SK-N-SH treated with all-trans-retinoic acid at 6 μM for 48 hours (cell line): ENCODE data around the gene MAP3K1.

Experiments
- ATAC-seq: fragments of 200-7000 bp; cut with Tn5 transposase; 3 replicates; pipeline ENCODE4 v1.9.1; 2020; ENCODE audit warnings: mild to moderate bottlenecking, moderate library complexity
- ARNTL ChIP-seq: fragments of 450-650 bp; formaldehyde crosslinking; IDR thresholded peaks from 2 replicates; pipeline ENCODE4 v1.5.0; 2020; ENCODE audit warnings: low read depth, mild to moderate bottlenecking, moderate library complexity, borderline replicate concordance
- CSDC2 ChIP-seq: fragments of 250-450 bp; sonication (Bioruptor Pico); IDR thresholded peaks from 2 replicates; pipeline ENCODE4 v1.5.0; 2020; ENCODE audit warnings: mild to moderate bottlenecking, moderate library complexity
- ESRRG ChIP-seq: fragments of 250-450 bp; sonication (Bioruptor Pico); IDR thresholded peaks from 2 replicates; pipeline ENCODE4 v1.6.1; 2021; ENCODE audit warnings: mild to moderate bottlenecking
- GLIS3 ChIP-seq: fragments of 250-450 bp; sonication (Bioruptor Pico); IDR thresholded peaks from 2 replicates; pipeline ENCODE4 v1.5.0; 2020; ENCODE audit warnings: mild to moderate bottlenecking, moderate library complexity
- ISL1 ChIP-seq: fragments of 250-450 bp; sonication (Bioruptor Pico); IDR thresholded peaks from 2 replicates; pipeline ENCODE4 v2.1.2; 2022; ENCODE audit warnings: mild to moderate bottlenecking, moderate library complexity
- OSR1 ChIP-seq: fragments of 250-450 bp; sonication (Bioruptor Pico); IDR thresholded peaks from 2 replicates; pipeline ENCODE4 v1.8.0; 2022; ENCODE audit warnings: moderate library complexity, mild to moderate bottlenecking, inconsistent platforms
- PPARA ChIP-seq: fragments of 250-450 bp; sonication (Bioruptor Pico); IDR thresholded peaks from 2 replicates; pipeline ENCODE4 v1.5.0; 2020; ENCODE audit warnings: mild to moderate bottlenecking, borderline replicate concordance
- SNAI2 ChIP-seq: fragments of 250-450 bp; sonication (Bioruptor Pico); IDR thresholded peaks from 2 replicates; pipeline ENCODE4 v1.5.0; 2020; ENCODE audit warnings: mild to moderate bottlenecking, moderate library complexity
- TCF4 ChIP-seq: fragments of 250-450 bp; sonication (Bioruptor Pico); IDR thresholded peaks from 2 replicates; pipeline ENCODE4 v1.8.0; 2021; ENCODE audit warnings: mild to moderate bottlenecking, moderate library complexity, borderline replicate concordance
- TOX ChIP-seq: fragments of 250-450 bp; sonication (Bioruptor Pico); IDR thresholded peaks from 2 replicates; pipeline ENCODE4 v1.8.0; 2021; ENCODE audit warnings: mild to moderate bottlenecking, moderate library complexity, borderline replicate concordance
- ZC3H10 ChIP-seq: fragments of 250-450 bp; sonication (Bioruptor Pico); IDR thresholded peaks from 2 replicates; pipeline ENCODE4 v1.5.1; 2021; ENCODE audit warnings: mild to moderate bottlenecking, moderate library complexity
- ZFP3 ChIP-seq: fragments of 250-450 bp; sonication (Bioruptor Pico); IDR thresholded peaks from 2 replicates; pipeline ENCODE4 v1.5.0; 2020; ENCODE audit warnings: mild to moderate bottlenecking, moderate library complexity
- ZNF565 ChIP-seq: fragments of 450-650 bp; formaldehyde crosslinking; conservative IDR thresholded peaks from 2 replicates; pipeline ENCODE4 v1.5.0; 2020; ENCODE audit warnings: low read depth, mild to moderate bottlenecking, moderate library complexity
- ZNF70 ChIP-seq: fragments of 450-650 bp; formaldehyde crosslinking; IDR thresholded peaks from 2 replicates; pipeline ENCODE4 v1.5.0; 2020; ENCODE audit warnings: mild to moderate bottlenecking, moderate library complexity
- ZNF8 ChIP-seq: fragments of 450-650 bp; formaldehyde crosslinking; IDR thresholded peaks from 2 replicates; pipeline ENCODE4 v1.5.0; 2020; ENCODE audit warnings: mild to moderate bottlenecking, moderate library complexity
- TF ChIP-seq, protein P1 (sequence below): fragments of 250-450 bp; sonication (Bioruptor Pico); IDR thresholded peaks from 2 replicates; pipeline ENCODE4 v1.8.0; 2021; ENCODE audit warnings: low read depth, mild to moderate bottlenecking, moderate library complexity, borderline replicate concordance
- TF ChIP-seq, protein P2 (sequence below): fragments of 250-450 bp; sonication (Bioruptor Pico); IDR thresholded peaks from 2 replicates; pipeline ENCODE4 v1.8.0; 2020; ENCODE audit warnings: mild to moderate bottlenecking, moderate library complexity, borderline replicate concordance
- TF ChIP-seq, protein P3 (sequence below): fragments of 250-450 bp; sonication (Bioruptor Pico); IDR thresholded peaks from 2 replicates; pipeline ENCODE4 v1.5.1; 2020; ENCODE audit warnings: low read depth, mild to moderate bottlenecking, moderate library complexity
- TF ChIP-seq, protein P4 (sequence below): fragments of 250-450 bp; sonication (Bioruptor Pico); IDR thresholded peaks from 2 replicates; pipeline ENCODE4 v1.5.1; 2021; ENCODE audit warnings: mild to moderate bottlenecking, moderate library complexity
- TF ChIP-seq, protein P5 (sequence below): fragments of 250-450 bp; sonication (Bioruptor Pico); IDR thresholded peaks from 2 replicates; pipeline ENCODE4 v1.5.0; 2020; ENCODE audit warnings: mild to moderate bottlenecking, moderate library complexity

Gene MAP3K1

DNA sequence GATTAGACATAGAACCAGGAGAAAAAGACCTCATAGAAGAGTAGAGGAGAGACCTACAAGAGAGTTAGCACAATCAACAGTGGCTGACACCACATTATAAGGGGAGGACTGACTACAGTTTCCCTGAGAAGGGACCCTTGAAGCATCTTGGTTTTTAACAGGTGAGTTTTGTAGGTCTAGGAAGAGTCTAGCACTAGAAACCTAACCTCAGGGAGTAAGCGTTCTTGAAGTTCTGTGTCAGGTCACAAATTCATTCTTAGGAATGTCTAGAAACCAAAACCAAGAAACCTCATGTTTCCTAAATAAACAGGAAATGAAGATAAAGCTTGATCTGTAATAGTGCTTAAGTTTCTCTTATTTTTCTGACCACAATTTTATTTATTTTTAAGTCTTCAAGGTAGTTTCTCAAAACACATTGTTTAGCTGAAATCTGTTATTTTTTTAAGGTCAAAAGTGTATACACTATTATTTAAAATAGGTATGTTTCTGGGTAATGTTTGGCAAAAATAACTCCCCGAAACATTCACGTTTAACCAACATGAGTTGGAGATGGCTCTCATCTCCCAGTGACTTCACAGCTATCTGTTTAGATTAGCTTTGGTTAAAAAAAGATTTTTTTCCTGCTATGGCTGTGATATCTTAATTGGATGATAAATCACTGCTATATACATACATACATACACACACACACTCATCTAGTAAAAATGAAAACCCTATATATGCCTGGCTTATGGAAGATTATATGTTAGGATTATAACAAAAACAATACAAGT is 37.1 kb downstream of the MAP3K1 start:
- TF ChIP-seq CSDC2 (CRISPR knock-in tag) (no peak), ARNTL (CRISPR knock-in tag) (no peak), ZFP3 (CRISPR knock-in tag) (no peak), TOX (CRISPR knock-in tag) (no peak), ZNF565 (CRISPR knock-in tag) (no peak), SNAI2 (no peak), ZNF8 (CRISPR knock-in tag) (no peak), ESRRG (CRISPR knock-in tag) (no peak), ZC3H10 (no peak), ISL1 (CRISPR knock-in tag) (no peak), OSR1 (CRISPR knock-in tag) (no peak), GLIS3 (CRISPR knock-in tag) (no peak)
- TF ChIP-seq, protein P1, sequence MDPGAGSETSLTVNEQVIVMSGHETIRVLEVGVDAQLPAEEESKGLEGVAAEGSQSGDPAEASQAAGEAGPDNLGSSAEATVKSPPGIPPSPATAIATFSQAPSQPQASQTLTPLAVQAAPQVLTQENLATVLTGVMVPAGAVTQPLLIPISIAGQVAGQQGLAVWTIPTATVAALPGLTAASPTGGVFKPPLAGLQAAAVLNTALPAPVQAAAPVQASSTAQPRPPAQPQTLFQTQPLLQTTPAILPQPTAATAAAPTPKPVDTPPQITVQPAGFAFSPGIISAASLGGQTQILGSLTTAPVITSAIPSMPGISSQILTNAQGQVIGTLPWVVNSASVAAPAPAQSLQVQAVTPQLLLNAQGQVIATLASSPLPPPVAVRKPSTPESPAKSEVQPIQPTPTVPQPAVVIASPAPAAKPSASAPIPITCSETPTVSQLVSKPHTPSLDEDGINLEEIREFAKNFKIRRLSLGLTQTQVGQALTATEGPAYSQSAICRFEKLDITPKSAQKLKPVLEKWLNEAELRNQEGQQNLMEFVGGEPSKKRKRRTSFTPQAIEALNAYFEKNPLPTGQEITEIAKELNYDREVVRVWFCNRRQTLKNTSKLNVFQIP (CRISPR knock-in tag): no peak
- TF ChIP-seq, protein P2, sequence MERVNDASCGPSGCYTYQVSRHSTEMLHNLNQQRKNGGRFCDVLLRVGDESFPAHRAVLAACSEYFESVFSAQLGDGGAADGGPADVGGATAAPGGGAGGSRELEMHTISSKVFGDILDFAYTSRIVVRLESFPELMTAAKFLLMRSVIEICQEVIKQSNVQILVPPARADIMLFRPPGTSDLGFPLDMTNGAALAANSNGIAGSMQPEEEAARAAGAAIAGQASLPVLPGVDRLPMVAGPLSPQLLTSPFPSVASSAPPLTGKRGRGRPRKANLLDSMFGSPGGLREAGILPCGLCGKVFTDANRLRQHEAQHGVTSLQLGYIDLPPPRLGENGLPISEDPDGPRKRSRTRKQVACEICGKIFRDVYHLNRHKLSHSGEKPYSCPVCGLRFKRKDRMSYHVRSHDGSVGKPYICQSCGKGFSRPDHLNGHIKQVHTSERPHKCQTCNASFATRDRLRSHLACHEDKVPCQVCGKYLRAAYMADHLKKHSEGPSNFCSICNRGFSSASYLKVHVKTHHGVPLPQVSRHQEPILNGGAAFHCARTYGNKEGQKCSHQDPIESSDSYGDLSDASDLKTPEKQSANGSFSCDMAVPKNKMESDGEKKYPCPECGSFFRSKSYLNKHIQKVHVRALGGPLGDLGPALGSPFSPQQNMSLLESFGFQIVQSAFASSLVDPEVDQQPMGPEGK (CRISPR knock-in tag): no peak
- TF ChIP-seq, protein P3, sequence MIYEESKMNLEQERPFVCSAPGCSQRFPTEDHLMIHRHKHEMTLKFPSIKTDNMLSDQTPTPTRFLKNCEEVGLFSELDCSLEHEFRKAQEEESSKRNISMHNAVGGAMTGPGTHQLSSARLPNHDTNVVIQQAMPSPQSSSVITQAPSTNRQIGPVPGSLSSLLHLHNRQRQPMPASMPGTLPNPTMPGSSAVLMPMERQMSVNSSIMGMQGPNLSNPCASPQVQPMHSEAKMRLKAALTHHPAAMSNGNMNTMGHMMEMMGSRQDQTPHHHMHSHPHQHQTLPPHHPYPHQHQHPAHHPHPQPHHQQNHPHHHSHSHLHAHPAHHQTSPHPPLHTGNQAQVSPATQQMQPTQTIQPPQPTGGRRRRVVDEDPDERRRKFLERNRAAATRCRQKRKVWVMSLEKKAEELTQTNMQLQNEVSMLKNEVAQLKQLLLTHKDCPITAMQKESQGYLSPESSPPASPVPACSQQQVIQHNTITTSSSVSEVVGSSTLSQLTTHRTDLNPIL (CRISPR knock-in tag): no peak
- TF ChIP-seq, all 23 proteins: peak for 0
- ATAC-seq: no peak

DNA sequence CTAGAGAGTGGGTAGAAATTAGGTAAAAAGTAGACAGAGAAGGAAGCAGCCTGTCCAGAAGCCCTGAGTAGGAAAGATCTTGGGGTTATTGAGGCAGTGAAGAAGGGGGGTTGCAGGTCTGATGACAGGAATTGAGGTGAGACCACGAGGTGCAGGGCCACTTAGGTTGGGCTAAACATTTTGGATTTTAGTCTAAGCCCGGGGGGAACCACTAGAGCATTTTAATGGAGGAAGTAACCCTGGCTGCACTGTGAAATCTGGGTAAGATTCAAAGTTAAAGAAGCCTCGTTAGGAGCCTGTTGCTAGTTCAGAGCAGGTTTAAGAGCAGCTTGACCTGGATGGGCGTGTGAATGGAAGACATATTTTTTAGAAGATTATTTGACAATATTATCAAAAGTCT is 38.3 kb downstream of the MAP3K1 start:
- ATAC-seq: no peak
- TF ChIP-seq ZNF565 (CRISPR knock-in tag): no peak
- no peak for TF ChIP-seq TCF4 (CRISPR knock-in tag)
- TF ChIP-seq, protein P2 (CRISPR knock-in tag): no peak
- TF ChIP-seq PPARA (CRISPR knock-in tag): no peak
- TF ChIP-seq ZC3H10: no peak
- TF ChIP-seq, protein P3 (CRISPR knock-in tag): no peak
- no peak for TF ChIP-seq OSR1 (CRISPR knock-in tag)
- no peak for TF ChIP-seq ESRRG (CRISPR knock-in tag)
- TF ChIP-seq ZNF70 (CRISPR knock-in tag): no peak
- TF ChIP-seq, protein P4, sequence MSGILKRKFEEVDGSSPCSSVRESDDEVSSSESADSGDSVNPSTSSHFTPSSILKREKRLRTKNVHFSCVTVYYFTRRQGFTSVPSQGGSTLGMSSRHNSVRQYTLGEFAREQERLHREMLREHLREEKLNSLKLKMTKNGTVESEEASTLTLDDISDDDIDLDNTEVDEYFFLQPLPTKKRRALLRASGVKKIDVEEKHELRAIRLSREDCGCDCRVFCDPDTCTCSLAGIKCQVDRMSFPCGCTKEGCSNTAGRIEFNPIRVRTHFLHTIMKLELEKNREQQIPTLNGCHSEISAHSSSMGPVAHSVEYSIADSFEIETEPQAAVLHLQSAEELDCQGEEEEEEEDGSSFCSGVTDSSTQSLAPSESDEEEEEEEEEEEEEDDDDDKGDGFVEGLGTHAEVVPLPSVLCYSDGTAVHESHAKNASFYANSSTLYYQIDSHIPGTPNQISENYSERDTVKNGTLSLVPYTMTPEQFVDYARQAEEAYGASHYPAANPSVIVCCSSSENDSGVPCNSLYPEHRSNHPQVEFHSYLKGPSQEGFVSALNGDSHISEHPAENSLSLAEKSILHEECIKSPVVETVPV: no peak
- TF ChIP-seq ARNTL (CRISPR knock-in tag): no peak
- TF ChIP-seq, protein P5, sequence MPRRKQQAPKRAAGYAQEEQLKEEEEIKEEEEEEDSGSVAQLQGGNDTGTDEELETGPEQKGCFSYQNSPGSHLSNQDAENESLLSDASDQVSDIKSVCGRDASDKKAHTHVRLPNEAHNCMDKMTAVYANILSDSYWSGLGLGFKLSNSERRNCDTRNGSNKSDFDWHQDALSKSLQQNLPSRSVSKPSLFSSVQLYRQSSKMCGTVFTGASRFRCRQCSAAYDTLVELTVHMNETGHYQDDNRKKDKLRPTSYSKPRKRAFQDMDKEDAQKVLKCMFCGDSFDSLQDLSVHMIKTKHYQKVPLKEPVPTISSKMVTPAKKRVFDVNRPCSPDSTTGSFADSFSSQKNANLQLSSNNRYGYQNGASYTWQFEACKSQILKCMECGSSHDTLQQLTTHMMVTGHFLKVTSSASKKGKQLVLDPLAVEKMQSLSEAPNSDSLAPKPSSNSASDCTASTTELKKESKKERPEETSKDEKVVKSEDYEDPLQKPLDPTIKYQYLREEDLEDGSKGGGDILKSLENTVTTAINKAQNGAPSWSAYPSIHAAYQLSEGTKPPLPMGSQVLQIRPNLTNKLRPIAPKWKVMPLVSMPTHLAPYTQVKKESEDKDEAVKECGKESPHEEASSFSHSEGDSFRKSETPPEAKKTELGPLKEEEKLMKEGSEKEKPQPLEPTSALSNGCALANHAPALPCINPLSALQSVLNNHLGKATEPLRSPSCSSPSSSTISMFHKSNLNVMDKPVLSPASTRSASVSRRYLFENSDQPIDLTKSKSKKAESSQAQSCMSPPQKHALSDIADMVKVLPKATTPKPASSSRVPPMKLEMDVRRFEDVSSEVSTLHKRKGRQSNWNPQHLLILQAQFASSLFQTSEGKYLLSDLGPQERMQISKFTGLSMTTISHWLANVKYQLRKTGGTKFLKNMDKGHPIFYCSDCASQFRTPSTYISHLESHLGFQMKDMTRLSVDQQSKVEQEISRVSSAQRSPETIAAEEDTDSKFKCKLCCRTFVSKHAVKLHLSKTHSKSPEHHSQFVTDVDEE (CRISPR knock-in tag): no peak
- TF ChIP-seq, protein P1 (CRISPR knock-in tag): no peak
